Measurements from ENCODE around the gene PCSK2.

DNA sequence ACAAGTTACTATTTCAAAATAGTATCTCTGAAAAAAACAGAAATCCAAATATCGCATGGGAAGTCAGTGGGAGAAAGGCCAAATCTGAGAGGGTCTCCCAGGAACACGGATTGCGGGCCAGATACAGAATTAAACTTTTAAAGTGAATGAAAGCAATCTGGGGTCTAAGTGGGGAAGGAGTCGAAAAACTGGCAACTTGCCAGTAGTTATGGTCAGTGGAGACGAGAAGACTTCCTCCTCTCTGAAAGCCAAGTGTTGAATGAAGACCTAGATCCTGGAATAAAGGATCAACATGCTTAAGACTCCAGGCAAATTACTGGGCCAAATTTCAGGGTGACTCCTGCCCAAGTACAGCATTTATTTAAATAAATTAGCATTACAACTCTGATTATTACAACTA lies 180.7 kb downstream of the PCSK2 start:
- TF ChIP-seq, protein P1, sequence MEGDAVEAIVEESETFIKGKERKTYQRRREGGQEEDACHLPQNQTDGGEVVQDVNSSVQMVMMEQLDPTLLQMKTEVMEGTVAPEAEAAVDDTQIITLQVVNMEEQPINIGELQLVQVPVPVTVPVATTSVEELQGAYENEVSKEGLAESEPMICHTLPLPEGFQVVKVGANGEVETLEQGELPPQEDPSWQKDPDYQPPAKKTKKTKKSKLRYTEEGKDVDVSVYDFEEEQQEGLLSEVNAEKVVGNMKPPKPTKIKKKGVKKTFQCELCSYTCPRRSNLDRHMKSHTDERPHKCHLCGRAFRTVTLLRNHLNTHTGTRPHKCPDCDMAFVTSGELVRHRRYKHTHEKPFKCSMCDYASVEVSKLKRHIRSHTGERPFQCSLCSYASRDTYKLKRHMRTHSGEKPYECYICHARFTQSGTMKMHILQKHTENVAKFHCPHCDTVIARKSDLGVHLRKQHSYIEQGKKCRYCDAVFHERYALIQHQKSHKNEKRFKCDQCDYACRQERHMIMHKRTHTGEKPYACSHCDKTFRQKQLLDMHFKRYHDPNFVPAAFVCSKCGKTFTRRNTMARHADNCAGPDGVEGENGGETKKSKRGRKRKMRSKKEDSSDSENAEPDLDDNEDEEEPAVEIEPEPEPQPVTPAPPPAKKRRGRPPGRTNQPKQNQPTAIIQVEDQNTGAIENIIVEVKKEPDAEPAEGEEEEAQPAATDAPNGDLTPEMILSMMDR (IDR thresholded peaks at IDR 0.05; ENCODE audit: poor library complexity): no peak
- TF ChIP-seq EZH2 (IDR thresholded peaks at IDR 0.05; ENCODE audit: borderline replicate concordance): no peak
- TF ChIP-seq EZH2phosphoT487 (IDR thresholded peaks at IDR 0.05; ENCODE audit: low read depth, severe bottlenecking, unreplicated experiment): no peak
